WERI-Rb-1 (cell line): ENCODE data around the gene ASAP3.

Source experiments
- DNase-seq: peaks from one replicate; pipeline ENCODE4 v3.0.0-alpha.2; 2020
- H3K27ac ChIP-seq: fragments of 250-450 bp; sonication (Bioruptor Pico); 2 replicates; pipeline ENCODE4 v1.5.1; 2020; ENCODE audit warnings: mild to moderate bottlenecking, moderate library complexity
- H3K27me3 ChIP-seq: fragments of 250-450 bp; sonication (Bioruptor Pico); 2 replicates; pipeline ENCODE4 v1.5.1; 2021; ENCODE audit warnings: mild to moderate bottlenecking, low read depth, moderate library complexity; ENCODE audit not compliant: insufficient read depth, severe bottlenecking
- H3K36me3 ChIP-seq: fragments of 250-450 bp; sonication (Bioruptor Pico); 2 replicates; pipeline ENCODE4 v1.5.1; 2020; ENCODE audit warnings: mild to moderate bottlenecking, moderate library complexity
- H3K4me3 ChIP-seq: 2 replicates; pipeline ENCODE4 v1.5.1; 2011; ENCODE audit warnings: low read depth, mild to moderate bottlenecking, control low read depth, low read length
- H3K9me3 ChIP-seq: fragments of 250-450 bp; sonication (Bioruptor Pico); 2 replicates; pipeline ENCODE4 v1.5.1; 2021; ENCODE audit warnings: mild to moderate bottlenecking, moderate library complexity; ENCODE audit not compliant: severe bottlenecking
- TF ChIP-seq, protein P1 (sequence below): IDR thresholded peaks from 2 replicates; pipeline ENCODE4 v1.5.1; 2011; ENCODE audit warnings: low read depth, mild to moderate bottlenecking, control low read depth, inconsistent platforms, low read length

ASAP3 gene

GRCh38 chr1:23424293-23425192, 59.4 kb downstream of the ASAP3 start, which contains the start of gene TCEA3:
Gene TCEA3, minus strand, starts transcription at chr1:23424748. Its CDS starts 115 bp downstream, at chr1:23424633.
- no peak for DNase-seq
- TF ChIP-seq, protein P1, sequence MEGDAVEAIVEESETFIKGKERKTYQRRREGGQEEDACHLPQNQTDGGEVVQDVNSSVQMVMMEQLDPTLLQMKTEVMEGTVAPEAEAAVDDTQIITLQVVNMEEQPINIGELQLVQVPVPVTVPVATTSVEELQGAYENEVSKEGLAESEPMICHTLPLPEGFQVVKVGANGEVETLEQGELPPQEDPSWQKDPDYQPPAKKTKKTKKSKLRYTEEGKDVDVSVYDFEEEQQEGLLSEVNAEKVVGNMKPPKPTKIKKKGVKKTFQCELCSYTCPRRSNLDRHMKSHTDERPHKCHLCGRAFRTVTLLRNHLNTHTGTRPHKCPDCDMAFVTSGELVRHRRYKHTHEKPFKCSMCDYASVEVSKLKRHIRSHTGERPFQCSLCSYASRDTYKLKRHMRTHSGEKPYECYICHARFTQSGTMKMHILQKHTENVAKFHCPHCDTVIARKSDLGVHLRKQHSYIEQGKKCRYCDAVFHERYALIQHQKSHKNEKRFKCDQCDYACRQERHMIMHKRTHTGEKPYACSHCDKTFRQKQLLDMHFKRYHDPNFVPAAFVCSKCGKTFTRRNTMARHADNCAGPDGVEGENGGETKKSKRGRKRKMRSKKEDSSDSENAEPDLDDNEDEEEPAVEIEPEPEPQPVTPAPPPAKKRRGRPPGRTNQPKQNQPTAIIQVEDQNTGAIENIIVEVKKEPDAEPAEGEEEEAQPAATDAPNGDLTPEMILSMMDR: no peak
- Histone ChIP-seq H3K9me3 (no peaks in the 10 kb centered on the region), H3K27me3 (no peaks in the 10 kb centered on the region), H3K36me3 (no peaks in the 10 kb centered on the region), H3K27ac (no peak within 1 kb of the TSS), H3K4me3 (no peak within 1 kb of the TSS)

DNA sequence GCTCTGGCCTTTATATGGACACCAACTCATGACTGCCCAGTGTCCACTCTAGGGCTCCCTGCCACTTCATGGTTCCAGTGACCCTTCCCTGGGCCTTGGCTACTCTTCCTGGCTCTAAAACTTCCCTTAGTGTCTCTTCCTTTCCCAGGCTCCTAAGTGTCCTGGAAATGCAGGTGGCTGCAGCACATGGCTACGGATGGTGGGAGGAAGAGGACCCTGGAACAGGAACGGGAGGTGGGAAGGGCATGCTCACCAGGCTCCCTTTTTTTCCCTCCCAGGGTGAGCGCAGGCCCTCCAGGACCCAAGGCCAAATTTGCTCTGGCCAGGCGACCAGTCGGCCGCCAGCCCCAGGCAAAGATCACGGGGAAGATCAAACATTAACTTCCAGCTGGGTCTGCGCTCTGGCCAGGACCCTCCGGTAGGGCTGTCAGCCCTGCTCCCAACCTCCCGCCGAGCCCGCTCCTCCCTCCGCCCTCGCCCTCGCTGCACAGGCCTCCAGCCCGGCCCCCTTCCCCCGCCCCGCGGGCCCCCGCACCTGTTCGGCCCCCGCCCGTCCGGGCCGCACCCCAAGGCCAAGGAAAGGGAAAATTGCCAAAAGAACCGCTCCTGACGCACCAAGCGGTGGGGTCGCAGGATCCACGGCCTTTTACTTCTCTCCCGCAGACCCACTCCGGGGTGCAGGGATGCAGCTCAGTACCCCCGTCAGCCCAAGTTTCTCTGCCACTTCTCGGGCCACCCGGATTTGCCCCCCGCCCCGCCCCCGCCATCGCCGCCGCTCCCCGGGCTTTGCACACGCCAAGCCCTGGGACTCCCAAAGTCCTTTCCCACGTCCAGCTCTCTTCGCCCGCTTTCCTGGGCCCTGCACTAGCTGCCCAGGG, 60.3 kb downstream of the ASAP3 start:
- Histone ChIP-seq H3K4me3 (no peak overlapping the region), H3K27ac (no peak overlapping the region), H3K36me3 (no peaks in the 10 kb centered on the region), H3K27me3 (no peaks in the 10 kb centered on the region), H3K9me3 (no peaks in the 10 kb centered on the region)
- TF ChIP-seq, protein P1: no peak
- no peak for DNase-seq

DNA sequence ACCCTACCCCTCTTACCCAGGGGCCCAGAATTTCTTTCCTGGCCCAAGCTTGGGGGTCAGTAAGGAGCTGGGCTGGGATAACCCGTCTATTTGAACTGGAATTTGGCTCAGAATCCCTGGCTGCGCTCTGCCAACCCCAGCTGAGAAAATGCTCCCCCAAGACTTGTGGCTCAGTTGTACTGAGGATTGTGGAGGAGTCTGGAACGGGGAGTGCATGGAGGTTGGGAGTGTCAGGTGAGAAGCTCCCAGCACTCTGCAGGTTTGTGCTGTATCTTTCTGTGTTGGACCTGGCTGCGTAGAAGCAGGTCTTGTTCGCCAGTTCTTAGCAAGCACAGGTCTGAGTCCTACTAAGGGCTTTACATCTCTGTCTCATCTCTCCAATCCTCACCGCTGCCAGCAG, 61.0 kb downstream of the ASAP3 start:
- TF ChIP-seq, protein P1: no peak
- no peak overlapping the region for H3K4me3 ChIP-seq
- H3K36me3 ChIP-seq: no peaks in the 10 kb centered on the region
- H3K9me3 ChIP-seq: no peaks in the 10 kb centered on the region
- DNase-seq: no peak
- no peaks in the 10 kb centered on the region for H3K27me3 ChIP-seq
- H3K27ac ChIP-seq: no peak overlapping the region

- no peaks in the 10 kb centered on the region for H3K27me3 ChIP-seq
- TF ChIP-seq, protein P1: no peak
- H3K4me3 ChIP-seq: no peak overlapping the region
Observed at GRCh38 chr1:23422241-23422877, 61.6 kb downstream of the ASAP3 start.

GRCh38 chr1:23421753-23422240, 62.2 kb downstream of the ASAP3 start:
- H3K36me3 ChIP-seq: no peaks in the 10 kb centered on the region
- H3K4me3 ChIP-seq: no peak overlapping the region
- no peak for DNase-seq
- no peak overlapping the region for H3K27ac ChIP-seq
- TF ChIP-seq, protein P1: no peak
- no peaks in the 10 kb centered on the region for H3K9me3 ChIP-seq
- H3K27me3 ChIP-seq: no peaks in the 10 kb centered on the region

More at GRCh38 chr1:23422241-23422877, 61.6 kb downstream of the ASAP3 start:
- no peak overlapping the region for H3K27ac ChIP-seq
- H3K36me3 ChIP-seq: no peaks in the 10 kb centered on the region
- no peak for DNase-seq
- H3K9me3 ChIP-seq: no peaks in the 10 kb centered on the region
